Activated CD4-positive, alpha-beta T cell treated with anti-CD3 and anti-CD28 coated beads, Interleukin-2, amount 10 ng/mL, durations not matched to agents 24 days and 14 days (primary cell): ENCODE measurements around the gene PFKP. TPM values are rescaled to one million over a fixed set of nuclear protein-coding genes. Genes with fewer than 3 reads are reported as not detected.

Experiments used
- DNase-seq: peaks from one replicate; pipeline ENCODE4 v3.0.0; 2022
- H3K27ac Mint-ChIP-seq: one replicate; pipeline ENCODE4 v1.8.0; 2022; ENCODE audit warnings: mild to moderate bottlenecking, mixed read lengths
- H3K27me3 Mint-ChIP-seq: one replicate; pipeline ENCODE4 v1.8.0; 2022; ENCODE audit warnings: mixed read lengths
- H3K36me3 Mint-ChIP-seq: one replicate; pipeline ENCODE4 v1.8.0; 2022; ENCODE audit warnings: low read depth, mild to moderate bottlenecking, mixed read lengths
- H3K4me1 Mint-ChIP-seq: one replicate; pipeline ENCODE4 v1.8.0; 2021; ENCODE audit warnings: mixed read lengths
- H3K4me3 Mint-ChIP-seq: one replicate; pipeline ENCODE4 v1.8.0; 2022; ENCODE audit warnings: mild to moderate bottlenecking, moderate library complexity, mixed read lengths
- H3K9me3 Mint-ChIP-seq: one replicate; pipeline ENCODE4 v1.8.0; 2021; ENCODE audit warnings: mixed read lengths
- intact Hi-C: fragments of 100-400 bp; cut with micrococcal nuclease; formaldehyde crosslinking; loops from one replicate; pipeline ENCODE4 v1.15.1; 2023
- total RNA-seq: library from RNA; stranded (reverse); gene quantifications from 2 replicates; pipeline ENCODE4 v1.2.3, GENCODE V29; 2022

The PFKP gene
- total RNA-seq, 1 donor from 2014 or later = 294 TPM

- peaks cover 84% of the 10 kb centered on the region for H3K36me3 Mint-ChIP-seq
Observed at GRCh38 chr10:3115685-3116084, 48.3 kb downstream of the PFKP start.

GRCh38 chr10:3116508-3117100, 49.3 kb downstream of the PFKP start:
- H3K27ac Mint-ChIP-seq = no peak overlapping the region
- no peaks in the 10 kb centered on the region for H3K4me1 Mint-ChIP-seq
- no peak for DNase-seq
- no peak overlapping the region for H3K4me3 Mint-ChIP-seq
- H3K36me3 Mint-ChIP-seq = peaks cover 79% of the 10 kb centered on the region
- H3K9me3 Mint-ChIP-seq = no peaks in the 10 kb centered on the region
- H3K27me3 Mint-ChIP-seq = no peaks in the 10 kb centered on the region
- intact Hi-C loops = no loop called here

More at GRCh38 chr10:3115685-3116084, 48.3 kb downstream of the PFKP start:
- no peaks in the 10 kb centered on the region for H3K27me3 Mint-ChIP-seq
- H3K27ac Mint-ChIP-seq = no peak overlapping the region
- no peak overlapping the region for H3K4me3 Mint-ChIP-seq
- DNase-seq = no peak
- no peaks in the 10 kb centered on the region for H3K4me1 Mint-ChIP-seq
- intact Hi-C loops = no loop called here
- H3K9me3 Mint-ChIP-seq = no peaks in the 10 kb centered on the region

- DNase-seq = no peak
- intact Hi-C loops = no loop called here
- Mint-ChIP-seq H3K27ac (no peak overlapping the region), H3K9me3 (no peaks in the 10 kb centered on the region), H3K27me3 (no peaks in the 10 kb centered on the region), H3K36me3 (peaks cover 77% of the 10 kb centered on the region), H3K4me3 (no peak overlapping the region), H3K4me1 (no peaks in the 10 kb centered on the region)
Observed at GRCh38 chr10:3117486-3117885, 50.1 kb downstream of the PFKP start.

GRCh38 chr10:3118641-3119091, 51.3 kb downstream of the PFKP start:
- H3K27me3 Mint-ChIP-seq = no peaks in the 10 kb centered on the region
- H3K4me3 Mint-ChIP-seq = no peak overlapping the region
- no peak overlapping the region for H3K27ac Mint-ChIP-seq
- DNase-seq = no peak
- H3K9me3 Mint-ChIP-seq = no peaks in the 10 kb centered on the region
- intact Hi-C loops = no loop called here
- peaks cover 78% of the 10 kb centered on the region for H3K36me3 Mint-ChIP-seq
- H3K4me1 Mint-ChIP-seq = no peaks in the 10 kb centered on the region

- Mint-ChIP-seq H3K9me3 (no peaks in the 10 kb centered on the region), H3K27me3 (no peaks in the 10 kb centered on the region), H3K4me3 (no peak overlapping the region), H3K36me3 (peaks cover 71% of the 10 kb centered on the region), H3K4me1 (no peaks in the 10 kb centered on the region), H3K27ac (no peak overlapping the region)
- no peak for DNase-seq
- intact Hi-C loops = no loop called here
Observed at GRCh38 chr10:3119796-3120459, 52.6 kb downstream of the PFKP start.

- Mint-ChIP-seq H3K9me3 (no peaks in the 10 kb centered on the region), H3K4me3 (no peak overlapping the region), H3K36me3 (peaks cover 61% of the 10 kb centered on the region), H3K27ac (no peak overlapping the region), H3K4me1 (no peaks in the 10 kb centered on the region), H3K27me3 (no peaks in the 10 kb centered on the region)
- intact Hi-C loops = no loop called here
- no peak for DNase-seq
Observed at GRCh38 chr10:3122034-3122433, 54.7 kb downstream of the PFKP start.

GRCh38 chr10:3122486-3123205, 55.3 kb downstream of the PFKP start:
- peaks cover 58% of the 10 kb centered on the region for H3K36me3 Mint-ChIP-seq
- no peak overlapping the region for H3K4me3 Mint-ChIP-seq
- intact Hi-C loops = no loop called here
- DNase-seq = no peak
- no peaks in the 10 kb centered on the region for H3K4me1 Mint-ChIP-seq
- no peak overlapping the region for H3K27ac Mint-ChIP-seq
- H3K9me3 Mint-ChIP-seq = no peaks in the 10 kb centered on the region
- no peaks in the 10 kb centered on the region for H3K27me3 Mint-ChIP-seq

GRCh38 chr10:3123571-3124411, 56.4 kb downstream of the PFKP start:
- H3K4me1 Mint-ChIP-seq = no peaks in the 10 kb centered on the region
- no peak overlapping the region for H3K27ac Mint-ChIP-seq
- H3K36me3 Mint-ChIP-seq = peaks cover 57% of the 10 kb centered on the region

GRCh38 chr10:3124412-3125175, 57.2 kb downstream of the PFKP start:
- peaks cover 58% of the 10 kb centered on the region for H3K36me3 Mint-ChIP-seq
- H3K27ac Mint-ChIP-seq = no peak overlapping the region

More at GRCh38 chr10:3123571-3124411, 56.4 kb downstream of the PFKP start:
- no peaks in the 10 kb centered on the region for H3K27me3 Mint-ChIP-seq
- H3K9me3 Mint-ChIP-seq = no peaks in the 10 kb centered on the region
- H3K4me3 Mint-ChIP-seq = no peak overlapping the region
- DNase-seq = no peak
- intact Hi-C loops = no loop called here

GRCh38 chr10:3125527-3126170, 58.3 kb downstream of the PFKP start:
- peaks cover 59% of the 10 kb centered on the region for H3K36me3 Mint-ChIP-seq
- H3K27me3 Mint-ChIP-seq = no peaks in the 10 kb centered on the region
- DNase-seq = no peak
- intact Hi-C loops = no loop called here
- H3K9me3 Mint-ChIP-seq = no peaks in the 10 kb centered on the region
- H3K27ac Mint-ChIP-seq = no peak overlapping the region
- H3K4me1 Mint-ChIP-seq = no peaks in the 10 kb centered on the region
- H3K4me3 Mint-ChIP-seq = no peak overlapping the region

More at GRCh38 chr10:3124412-3125175, 57.2 kb downstream of the PFKP start:
- no peaks in the 10 kb centered on the region for H3K9me3 Mint-ChIP-seq
- H3K4me1 Mint-ChIP-seq = no peaks in the 10 kb centered on the region
- intact Hi-C loops = no loop called here
- no peak for DNase-seq
- H3K4me3 Mint-ChIP-seq = no peak overlapping the region
- no peaks in the 10 kb centered on the region for H3K27me3 Mint-ChIP-seq

GRCh38 chr10:3126249-3126648, 58.9 kb downstream of the PFKP start:
- Mint-ChIP-seq H3K27ac (no peak overlapping the region), H3K27me3 (no peaks in the 10 kb centered on the region), H3K4me1 (no peaks in the 10 kb centered on the region), H3K4me3 (no peak overlapping the region), H3K36me3 (peaks cover 59% of the 10 kb centered on the region), H3K9me3 (no peaks in the 10 kb centered on the region)
- intact Hi-C loops = no loop called here
- no peak for DNase-seq

GRCh38 chr10:3126741-3127346, 59.5 kb downstream of the PFKP start:
- no peaks in the 10 kb centered on the region for H3K4me1 Mint-ChIP-seq
- no peaks in the 10 kb centered on the region for H3K9me3 Mint-ChIP-seq
- H3K27me3 Mint-ChIP-seq = no peaks in the 10 kb centered on the region
- no peak for DNase-seq
- H3K36me3 Mint-ChIP-seq = peaks cover 58% of the 10 kb centered on the region
- intact Hi-C loops = no loop called here
- H3K4me3 Mint-ChIP-seq = no peak overlapping the region
- H3K27ac Mint-ChIP-seq = no peak overlapping the region
